LHCN-M2 (cell line): Measurements from ENCODE around the gene KRTAP10-7. TPM values are rescaled to one million over a fixed set of nuclear protein-coding genes. Genes with fewer than 3 reads are reported as not detected.
"Not testable (repeated sequence)": the region's sequence is repeated elsewhere in the genome, so short reads cannot be mapped to it uniquely, and the experiment has no call there.

ENCODE experiments used
- DNase-seq: peaks from one replicate; pipeline ENCODE4 v3.0.0-alpha.2; 2012; ENCODE audit warnings: low read depth
- total RNA-seq: library from RNA; depleted of rRNA; stranded (reverse); fragments of >200 nt; gene quantifications from 2 replicates; pipeline ENCODE4 v1.2.3, GENCODE V29; 2014

Gene KRTAP10-7
- total RNA-seq, 1 experiment from 2014 or later: not detected

GRCh38 chr21:44590311-44590721, 10.1 kb upstream of the KRTAP10-7 start:
- DNase-seq: no peak

DNA sequence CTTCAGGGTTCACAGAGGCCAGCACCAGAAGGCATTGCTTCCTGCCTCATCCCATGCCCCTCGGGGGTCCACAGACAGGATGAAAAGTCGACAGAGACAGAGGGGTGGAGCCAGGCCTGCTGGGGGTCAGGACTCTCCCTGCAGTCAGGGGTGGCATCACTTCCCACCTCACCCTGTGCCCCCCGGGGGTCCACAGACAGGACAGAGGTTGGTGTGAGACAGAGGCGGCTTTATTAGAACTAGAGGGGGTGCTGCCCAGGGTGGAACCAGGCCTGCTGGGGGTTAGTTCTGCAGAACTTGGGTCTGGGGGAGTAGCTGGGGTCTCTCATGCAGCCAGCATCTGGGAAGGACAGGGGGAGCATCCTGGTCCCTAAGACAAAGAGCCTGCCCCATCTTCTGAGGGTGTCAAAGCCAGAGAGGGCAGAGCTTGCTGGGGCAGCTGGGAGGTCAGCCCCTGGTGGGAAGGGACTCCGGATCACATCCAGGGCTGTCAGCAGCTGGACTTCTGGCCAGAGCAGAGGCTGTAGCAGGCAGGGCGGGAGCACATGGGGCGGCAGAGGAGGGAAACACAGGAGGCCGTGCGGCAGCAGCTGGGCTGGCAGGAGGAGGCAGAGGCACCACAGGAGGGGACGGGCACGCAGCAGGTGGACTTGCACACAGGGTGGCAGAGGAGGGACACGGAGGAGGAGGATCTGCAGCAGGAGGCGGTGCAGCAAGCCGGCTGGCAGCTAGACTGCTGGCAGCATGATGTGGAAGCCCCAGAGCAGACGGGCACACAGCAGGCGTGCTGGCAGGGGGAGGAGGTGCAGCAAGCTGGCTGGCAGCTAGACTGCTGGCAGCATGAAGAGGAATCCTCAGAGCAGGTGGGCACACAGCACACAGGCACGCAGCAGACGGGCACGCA, 9.2 kb upstream of the KRTAP10-7 start:
- DNase-seq: peak; percentile 9

DNA sequence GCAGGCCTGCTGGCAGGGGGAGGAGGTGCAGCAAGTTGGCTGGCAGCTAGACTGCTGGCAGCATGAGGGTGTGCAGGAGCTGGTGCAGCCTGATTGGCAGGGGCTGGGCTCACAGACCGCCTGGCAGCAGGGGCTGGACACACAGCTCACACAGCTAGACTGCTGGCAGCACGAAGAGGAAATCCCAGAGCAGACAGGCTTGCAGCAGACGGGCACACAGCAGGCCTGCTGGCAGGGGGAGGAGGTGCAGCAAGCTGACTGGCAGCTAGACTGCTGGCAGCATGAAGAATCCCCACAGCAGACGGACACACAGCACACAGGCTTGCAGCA, 8.6 kb upstream of the KRTAP10-7 start:
- DNase-seq: not testable (repeated sequence)

- no peak for DNase-seq
Measured at GRCh38 chr21:44592446-44593311, 7.7 kb upstream of the KRTAP10-7 start, which contains the start of gene KRTAP10-6. Gene KRTAP10-6, minus strand, starts transcription at chr21:44592505. Its CDS starts 21 bp downstream, at chr21:44592484.

GRCh38 chr21:44593598-44594405, 6.6 kb upstream of the KRTAP10-7 start:
- peak; percentile 42 for DNase-seq

DNA sequence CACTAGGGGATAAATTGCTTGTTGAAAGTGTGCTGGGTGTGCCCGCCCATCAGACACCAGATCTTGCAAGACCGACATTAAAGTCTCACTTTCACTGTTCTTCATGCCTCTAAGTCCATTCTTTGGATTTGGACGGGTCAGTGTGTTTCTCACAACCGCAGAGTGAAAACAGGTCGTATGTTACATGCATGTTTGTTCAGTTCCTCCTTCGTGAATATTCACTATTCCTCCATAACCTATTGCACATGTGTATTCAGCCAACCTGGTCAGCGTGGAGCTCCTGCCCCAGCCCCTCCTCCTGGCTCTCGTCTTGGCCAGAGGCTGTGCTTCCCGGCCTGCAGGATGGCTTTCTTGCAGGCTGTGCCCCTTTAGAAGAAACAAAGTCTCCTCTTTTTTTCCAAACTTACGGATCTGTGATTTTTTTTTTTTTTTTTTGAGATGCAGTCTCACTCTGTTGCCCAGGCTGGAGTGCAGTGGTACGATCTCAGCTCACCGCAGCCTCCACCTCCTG, 5.9 kb upstream of the KRTAP10-7 start:
- no peak for DNase-seq

- DNase-seq: no peak
Measured at GRCh38 chr21:44595524-44595923, 4.9 kb upstream of the KRTAP10-7 start.

GRCh38 chr21:44596068-44596725, 4.2 kb upstream of the KRTAP10-7 start:
- DNase-seq: no peak

DNA sequence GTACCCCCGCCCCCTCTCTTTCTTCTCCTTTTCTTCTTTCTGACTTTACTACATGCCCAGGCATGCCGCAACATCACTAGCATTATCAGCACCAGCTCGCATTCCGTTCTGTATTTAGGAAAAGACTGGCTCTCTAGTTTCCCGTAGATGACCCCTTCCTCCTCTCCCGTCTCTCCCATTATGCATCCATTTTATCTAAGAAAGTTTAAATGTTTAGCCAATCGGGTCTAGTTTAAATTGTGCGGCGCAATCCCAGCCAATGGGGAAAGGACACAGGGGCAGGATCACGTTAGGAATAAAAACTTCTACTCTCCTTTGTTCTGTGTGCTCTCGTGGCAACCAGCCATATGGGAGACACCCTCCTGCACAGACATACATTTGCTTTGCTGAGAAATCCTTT, 2.3 kb upstream of the KRTAP10-7 start:
- no peak for DNase-seq

- DNase-seq: no peak
Measured at GRCh38 chr21:44599264-44600029, 950 bp upstream of the KRTAP10-7 start.

DNA sequence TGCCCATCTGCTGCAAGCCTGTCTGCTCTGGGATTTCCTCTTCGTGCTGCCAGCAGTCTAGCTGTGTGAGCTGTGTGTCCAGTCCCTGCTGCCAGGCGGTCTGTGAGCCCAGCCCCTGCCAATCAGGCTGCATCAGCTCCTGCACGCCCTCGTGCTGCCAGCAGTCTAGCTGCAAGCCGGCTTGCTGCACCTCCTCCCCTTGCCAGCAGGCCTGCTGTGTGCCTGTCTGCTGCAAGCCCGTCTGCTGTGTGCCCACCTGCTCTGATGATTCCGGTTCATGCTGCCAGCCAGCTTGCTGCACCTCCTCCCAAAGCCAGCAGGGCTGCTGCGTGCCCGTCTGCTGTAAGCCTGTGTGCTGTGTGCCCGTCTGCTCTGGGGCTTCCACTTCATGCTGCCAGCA, 694 bp downstream of the KRTAP10-7 start:
- DNase-seq: peak; percentile 29

GRCh38 chr21:44601596-44602462, 1.4 kb downstream of the KRTAP10-7 start:
- peak; percentile 6 for DNase-seq

DNA sequence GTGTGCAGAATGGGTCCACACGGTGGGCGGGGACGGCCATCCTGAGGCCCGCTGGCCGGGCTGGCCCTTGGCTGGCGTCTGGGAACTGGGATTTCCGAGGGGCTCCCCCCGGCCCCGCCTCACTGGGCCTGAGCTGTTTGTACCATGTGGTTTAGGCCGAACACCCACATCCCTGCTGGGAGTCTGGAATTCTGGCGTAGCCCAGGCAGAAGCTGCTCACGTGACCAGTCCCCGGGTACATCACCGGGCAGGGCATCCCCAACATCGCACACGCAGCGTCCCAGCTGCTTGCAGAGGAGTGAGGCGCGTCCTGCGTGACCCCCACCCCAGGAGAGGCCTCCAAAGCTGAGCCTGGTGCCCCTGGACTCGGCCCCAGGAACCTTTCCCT, 2.1 kb downstream of the KRTAP10-7 start:
- no peak for DNase-seq

DNA sequence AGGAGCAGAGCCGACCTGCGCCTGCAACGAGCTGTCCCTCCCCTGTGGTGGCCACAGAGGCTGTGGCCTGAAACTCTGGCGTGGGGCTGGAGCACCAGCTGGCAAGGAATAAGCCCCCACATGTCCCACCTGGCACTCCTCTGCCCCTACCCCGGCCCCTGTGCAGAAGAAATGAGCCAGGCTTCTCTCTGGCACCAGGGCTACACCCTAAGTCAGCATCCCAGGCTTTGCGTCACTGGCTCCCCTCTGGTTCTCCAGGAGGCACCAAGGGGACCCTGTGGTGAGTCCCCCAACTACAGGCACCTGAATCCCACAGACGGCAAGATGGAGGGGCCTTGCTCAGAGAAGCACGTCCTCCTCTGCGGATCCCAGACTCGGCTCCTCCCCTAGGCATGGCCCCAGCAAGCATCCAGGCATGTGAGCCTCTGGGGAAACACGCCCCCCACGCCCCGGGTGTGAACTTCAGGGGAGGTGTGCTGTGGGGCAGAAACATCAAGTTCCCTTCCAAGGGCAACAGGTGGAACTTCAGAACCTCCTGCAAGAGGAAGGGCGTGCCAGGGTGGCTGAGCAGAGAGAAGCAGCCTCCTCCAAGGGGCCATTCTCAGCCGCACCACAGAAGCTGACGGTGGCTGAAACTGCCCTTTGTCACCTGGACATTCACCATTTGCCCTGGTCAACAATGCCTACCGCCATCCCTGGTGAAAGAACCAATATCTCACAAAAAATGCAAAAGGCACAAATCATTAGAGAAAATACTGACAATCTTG, 2.9 kb downstream of the KRTAP10-7 start:
- DNase-seq: no peak

- no peak for DNase-seq
Measured at GRCh38 chr21:44603911-44604310, 3.5 kb downstream of the KRTAP10-7 start.

- no peak for DNase-seq
Measured at GRCh38 chr21:44606495-44606894, 6.1 kb downstream of the KRTAP10-7 start.

- DNase-seq: no peak
Measured at GRCh38 chr21:44609193-44609592, 8.8 kb downstream of the KRTAP10-7 start.

GRCh38 chr21:44610157-44610843, 9.9 kb downstream of the KRTAP10-7 start:
- not testable (repeated sequence) for DNase-seq
